H1 (cell line): ENCODE results near the gene SLC22A15. TPM values are rescaled to one million over a fixed set of nuclear protein-coding genes. Genes with fewer than 3 reads are reported as not detected.

ENCODE experiments used
- RNF2 ChIP-seq: fragments of 200-900, 300-1000 bp; sonication (generic); IDR thresholded peaks from 2 replicates; pipeline ENCODE4 v1.7.1; 2016; ENCODE audit warnings: borderline replicate concordance, low read depth, mild to moderate bottlenecking, antibody characterized with exemption, low read length; ENCODE audit not compliant: poor library complexity, severe bottlenecking; ENCODE audit errors: missing control alignments
- polyA plus RNA-seq, 7 experiments: library from polyadenylated mRNA; depleted of rRNA in 3 of 7; stranded (reverse) in 5 of 7; unstranded in 2 of 7; fragments of >200 nt in 5 of 7; fragments of 200-250 nt in 2 of 7; gene quantifications; 1 replicate in 5 of 7; 2 replicates in 1 of 7; 4 replicates in 1 of 7; pipeline versions ENCODE4 v1.2.1 to v1.2.3, GENCODE V29; 2011 to 2013; ENCODE audit warnings: missing spikeins in 2 of 7, mixed read lengths in 2 of 7
- total RNA-seq: library from RNA; stranded (reverse); fragmentation: NEBNext Ultra II Directional; extraction: Animal tissue kit (Norgen Biotek cat#: 25700); gene quantifications from 2 replicates; pipeline ENCODE4 v1.2.1, GENCODE V29; 2021

Gene SLC22A15
- total and polyA plus RNA-seq, 2 of the 8 experiments (the other 6 are each of a cell fraction or from before 2014, with no cell fraction given), result 3.2 to 3.3 TPM

DNA sequence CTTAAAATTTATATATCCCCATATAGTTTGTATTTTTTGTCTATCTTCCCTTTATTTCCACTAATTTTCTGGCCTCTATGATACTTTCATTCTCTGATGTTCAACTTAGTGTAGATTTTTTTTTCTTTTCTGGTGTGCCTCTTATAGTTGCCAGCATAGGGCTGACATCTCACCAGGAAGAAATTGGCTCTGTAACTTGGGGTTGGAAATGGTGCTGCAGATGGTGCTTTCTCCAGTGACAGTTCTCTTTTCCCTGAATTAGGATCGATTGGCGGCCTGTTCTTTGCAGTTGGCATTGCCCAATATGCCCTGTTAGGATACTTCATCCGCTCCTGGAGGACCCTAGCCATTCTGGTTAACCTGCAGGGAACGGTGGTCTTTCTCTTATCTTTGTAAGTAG, 50.3 kb downstream of the SLC22A15 start (continued):
- no peak for TF ChIP-seq RNF2
